GM18870 (cell line): ENCODE measurements around the gene ILF2.
"Not testable (repeated sequence)": the region's sequence is repeated elsewhere in the genome, so short reads cannot be mapped to it uniquely, and the experiment has no call there.

ENCODE experiments used
- ATAC-seq: cut with Tn5 transposase; IDR thresholded peaks from one replicate; pipeline ENCODE4 v1.9.1; 2021; ENCODE audit warnings: moderate library complexity; ENCODE audit not compliant: unreplicated experiment

ILF2 gene

DNA sequence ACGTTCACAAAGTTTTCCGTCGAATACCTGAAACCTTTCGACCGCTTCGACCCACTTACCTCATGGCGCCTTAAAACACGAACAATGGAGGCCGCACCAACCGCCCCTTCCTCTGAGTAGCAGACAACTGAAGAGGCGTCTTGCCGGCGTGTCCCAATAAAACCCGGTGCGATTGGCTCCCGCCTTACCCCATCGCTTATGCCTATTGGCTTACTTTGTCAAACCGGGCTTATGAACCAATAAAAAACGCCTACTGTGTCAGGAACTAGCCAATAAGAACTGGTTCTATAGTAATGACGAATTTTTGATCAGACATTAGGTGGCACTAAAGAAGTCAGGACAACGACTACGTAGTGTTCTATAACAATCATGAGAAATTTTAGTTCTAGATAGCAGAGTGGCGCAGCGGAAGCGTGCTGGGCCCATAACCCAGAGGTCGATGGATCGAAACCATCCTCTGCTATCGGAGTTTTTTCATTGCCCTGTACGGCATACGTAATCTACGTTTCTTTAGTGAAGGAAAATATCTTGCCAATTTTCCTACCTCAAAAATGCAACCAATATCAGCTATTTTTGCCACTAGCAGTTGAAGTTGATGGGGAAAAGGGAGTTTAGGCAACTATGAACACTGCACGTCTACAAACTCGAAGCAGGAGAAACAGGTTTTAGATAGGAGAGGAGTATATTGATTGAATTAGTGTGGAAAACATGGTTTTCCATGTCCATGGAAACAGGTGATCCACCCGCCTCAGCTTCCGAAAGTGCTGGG lies at the start of gene ILF2:
Gene ILF2 (minus strand): TSS at position 135 of the 769 bp plus-strand sequence. CDS start 71 bp downstream, at position 64.
- ATAC-seq = peak; percentile 96

DNA sequence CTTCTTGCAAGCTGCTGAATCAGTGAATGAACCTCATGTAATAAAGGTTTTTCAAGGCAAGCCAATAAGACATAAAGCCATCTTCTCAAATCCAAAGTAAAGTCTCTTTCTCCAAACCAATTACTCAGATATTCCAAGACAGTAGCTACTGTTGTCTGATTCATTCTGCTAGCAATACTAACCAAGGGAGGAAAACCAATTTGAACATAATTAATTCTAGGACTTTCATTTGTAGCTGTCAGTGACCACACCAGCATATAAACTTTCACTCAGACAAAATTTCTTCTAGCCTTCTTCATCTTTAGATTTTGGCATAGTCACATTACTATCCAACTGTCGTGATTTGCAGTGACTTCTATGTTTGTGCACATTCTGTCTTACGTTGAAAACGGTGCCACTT lies 46.5 kb upstream of the ILF2 start:
- ATAC-seq = no peak

DNA sequence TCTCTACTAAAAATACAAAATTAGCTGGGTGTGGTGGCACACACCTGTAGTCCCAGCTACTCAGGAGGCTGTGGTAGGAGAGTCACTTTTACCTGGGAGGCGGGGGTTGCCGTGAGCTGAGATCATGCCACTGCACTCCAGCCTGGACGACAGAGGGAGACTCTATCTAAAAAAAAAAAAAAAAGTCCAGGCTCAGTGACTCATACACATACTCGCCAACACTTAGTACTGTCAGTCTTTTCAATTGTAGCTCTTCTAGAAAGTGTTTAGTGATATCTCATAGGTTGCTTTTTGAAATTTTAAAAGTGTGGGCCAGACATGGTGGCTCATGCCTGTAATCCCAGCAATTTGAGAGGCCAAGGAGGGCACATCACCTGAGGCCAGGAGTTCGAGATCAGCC lies 45.4 kb upstream of the ILF2 start:
- not testable (repeated sequence) for ATAC-seq

DNA sequence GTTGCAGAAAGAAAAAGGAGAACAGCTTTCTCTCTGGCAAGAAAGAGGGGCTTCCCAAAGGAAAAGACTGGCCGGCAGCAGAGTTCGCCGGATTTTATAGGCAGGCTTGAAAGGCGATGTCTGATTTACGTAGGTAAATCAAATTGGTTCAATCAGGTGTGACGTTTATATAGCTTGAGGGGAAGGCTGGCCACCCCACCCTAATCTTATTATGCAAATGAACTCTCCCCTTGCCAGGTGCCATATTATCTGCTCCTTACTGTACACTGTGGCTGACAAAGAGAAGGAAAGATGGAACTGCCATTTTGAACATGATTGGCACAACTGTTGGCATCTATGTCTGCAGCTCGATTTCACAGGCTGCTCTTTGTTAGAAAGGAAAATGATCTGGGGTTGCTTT lies 40.2 kb upstream of the ILF2 start:
- ATAC-seq = no peak

DNA sequence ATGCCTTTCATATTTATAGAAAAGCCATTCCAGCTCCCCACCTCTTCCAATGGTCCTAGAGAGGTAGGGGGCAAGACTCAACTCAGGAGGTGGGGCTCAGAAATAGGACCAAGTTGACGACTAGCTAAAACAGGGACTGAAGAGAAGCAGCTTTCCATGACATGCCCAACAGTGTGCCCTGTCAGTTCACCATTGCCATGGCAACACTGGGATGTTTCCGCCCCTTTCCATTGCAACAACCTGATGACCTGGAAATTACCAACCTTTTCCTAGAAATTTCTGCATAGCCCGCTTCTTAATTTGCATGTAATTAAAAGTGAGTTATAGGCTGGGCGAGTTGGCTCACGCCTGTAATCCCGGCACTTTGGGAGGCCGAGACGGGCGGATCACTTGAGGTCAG lies 34.7 kb upstream of the ILF2 start:
- ATAC-seq = no peak

DNA sequence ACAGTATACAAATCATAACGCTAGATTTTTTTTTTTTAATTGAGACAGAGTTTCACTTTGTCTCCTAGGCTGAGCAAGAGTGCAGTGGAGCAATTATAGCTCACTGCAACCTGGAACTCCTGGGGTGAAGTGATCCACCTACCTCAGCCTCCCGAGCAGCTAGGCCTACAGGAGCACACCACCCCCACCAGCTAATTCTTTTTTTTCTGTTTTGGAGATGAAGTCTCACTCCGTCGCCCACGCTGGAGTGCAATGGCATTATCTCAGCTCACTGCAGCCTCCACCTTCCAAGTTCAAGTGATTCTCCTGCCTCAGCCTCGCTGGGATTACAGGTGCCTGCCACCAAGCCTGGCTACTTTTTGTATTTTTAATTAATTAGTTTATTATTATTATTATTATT lies 29.0 kb upstream of the ILF2 start:
- ATAC-seq = no peak

DNA sequence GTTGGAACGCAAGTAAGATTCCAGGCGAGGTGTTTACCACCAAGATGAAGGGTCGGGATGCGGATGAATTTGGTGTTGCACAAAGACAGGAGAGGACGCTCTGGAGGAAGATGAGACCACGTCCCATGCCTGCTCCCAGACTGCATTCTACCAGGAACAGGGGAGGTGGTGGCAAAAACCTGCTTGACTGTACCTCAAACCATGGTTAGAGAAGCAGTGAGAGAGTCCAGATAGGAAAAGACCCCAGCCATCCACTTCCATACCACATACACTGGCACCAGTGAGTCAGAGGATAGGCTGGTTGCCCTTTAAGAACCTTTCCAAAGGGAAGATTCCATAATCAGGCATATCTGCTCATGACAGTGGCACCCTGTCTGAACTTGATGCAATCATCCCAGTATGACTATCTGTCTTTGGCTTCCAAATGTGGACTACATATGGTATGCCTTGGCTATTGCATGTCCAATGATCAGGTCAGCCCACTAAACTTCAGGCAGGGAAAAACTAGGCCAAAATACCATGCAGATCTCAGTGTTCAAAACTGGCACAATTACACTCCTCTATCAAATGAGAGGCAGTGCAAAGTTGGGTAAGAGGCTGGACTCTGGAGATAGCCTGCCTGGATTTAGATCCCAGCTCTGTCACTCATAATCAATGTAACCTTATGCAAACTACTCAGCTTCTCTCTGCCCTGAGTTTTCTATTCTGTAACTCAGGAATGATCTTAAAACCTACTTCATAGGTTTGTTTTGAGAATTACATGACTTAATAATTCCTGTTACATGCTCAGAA lies 28.3 kb upstream of the ILF2 start:
- ATAC-seq = no peak

DNA sequence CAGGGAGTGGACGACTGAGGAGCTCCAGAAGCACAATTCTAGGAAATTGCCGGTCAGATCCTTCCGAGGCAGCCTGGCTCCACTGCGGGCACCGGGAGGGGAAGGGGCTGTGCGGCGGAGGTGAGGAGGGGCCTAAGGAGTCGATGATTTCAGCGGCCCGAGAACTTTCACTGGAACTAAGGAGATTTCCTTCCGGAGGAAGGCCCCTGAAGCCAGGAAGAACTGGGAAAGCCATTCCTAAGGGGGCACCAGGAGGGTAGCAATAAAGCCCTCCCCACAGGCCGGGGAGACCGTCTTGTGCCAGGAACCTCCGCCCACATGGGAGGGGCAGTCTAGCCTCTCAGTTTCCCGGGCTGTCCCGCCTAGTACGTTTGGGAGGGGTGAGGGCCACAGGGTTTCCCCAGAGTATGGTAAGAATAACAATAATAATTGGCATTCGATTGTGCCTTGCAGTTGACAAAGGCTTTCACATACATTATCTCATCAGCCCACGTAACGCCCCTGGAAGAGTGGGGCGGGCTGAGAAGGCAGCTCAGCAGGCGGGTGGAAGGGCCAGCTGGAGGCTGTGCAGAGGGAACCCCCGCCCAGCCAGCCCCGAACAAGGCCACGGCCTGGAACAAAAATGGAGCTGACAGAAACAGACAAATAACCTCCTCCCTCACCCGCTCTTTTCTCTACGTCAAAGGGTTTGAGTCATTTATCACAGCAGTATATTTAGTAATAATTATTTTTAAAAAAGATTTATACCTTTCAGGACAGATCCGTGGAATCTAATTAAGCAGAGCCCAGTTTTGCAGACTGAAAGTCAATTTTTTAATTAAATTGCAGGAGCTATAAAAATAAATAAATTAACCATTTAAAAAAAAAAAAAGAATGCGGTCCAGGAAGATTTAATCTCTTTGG lies 27.5 kb upstream of the ILF2 start:
- no peak for ATAC-seq

DNA sequence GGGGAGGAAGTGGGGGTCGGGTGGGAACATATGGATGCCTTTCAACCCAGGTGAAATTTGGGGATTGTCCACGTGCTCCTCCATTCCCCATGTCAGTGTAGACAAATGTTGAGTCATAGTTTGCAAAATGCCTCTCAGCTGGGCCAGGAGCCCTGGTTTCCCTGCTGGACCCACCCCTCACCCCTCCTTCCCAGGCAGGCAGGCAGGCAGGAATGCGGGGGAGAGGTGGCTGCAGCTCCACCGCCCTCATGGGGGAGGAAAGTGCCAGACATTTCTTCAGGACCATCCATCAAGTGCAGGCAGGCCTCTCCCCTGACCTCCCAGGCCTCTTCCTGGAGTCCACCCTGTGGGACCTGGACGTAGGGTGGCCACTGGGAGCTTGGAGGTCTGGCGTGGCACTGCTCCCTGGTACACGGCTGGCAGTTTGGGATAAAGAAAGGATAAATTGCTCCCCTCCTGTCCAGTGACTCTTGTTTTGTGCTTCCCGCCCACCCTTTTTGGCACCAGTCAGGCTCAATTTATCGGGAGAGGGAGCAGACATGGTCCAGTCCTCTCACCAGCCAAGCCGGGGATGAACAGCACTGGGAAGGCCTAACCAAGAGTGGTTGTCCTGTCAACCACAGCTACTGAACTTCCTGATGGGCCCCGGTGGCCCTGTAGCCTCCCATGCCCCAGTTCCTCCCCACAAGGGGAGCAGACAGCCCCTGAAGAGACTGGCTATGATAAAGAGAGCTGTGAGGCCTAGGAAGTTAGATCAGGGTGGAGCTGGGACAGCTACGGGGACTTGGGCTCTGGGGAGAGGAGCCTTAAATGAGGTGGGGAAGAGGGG lies 26.6 kb upstream of the ILF2 start:
- no peak for ATAC-seq

DNA sequence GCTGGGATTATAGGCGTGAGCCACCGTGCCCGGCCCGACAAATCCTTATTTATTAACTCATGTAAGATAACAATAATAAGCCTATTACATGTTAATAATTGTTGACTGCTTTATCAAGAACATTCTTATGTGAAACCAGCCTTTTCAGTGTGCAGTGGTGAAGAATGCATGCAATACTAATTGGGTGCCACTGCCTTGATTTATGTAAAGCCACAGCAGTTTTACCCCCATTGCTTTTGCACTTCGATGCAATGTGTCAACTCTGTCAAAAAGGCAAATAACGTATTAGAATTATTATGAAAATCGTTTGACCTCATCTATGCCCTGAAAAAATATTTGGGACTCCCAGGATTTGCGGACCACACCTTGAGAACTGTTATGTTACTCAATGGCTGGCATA lies 25.9 kb upstream of the ILF2 start:
- ATAC-seq = no peak

DNA sequence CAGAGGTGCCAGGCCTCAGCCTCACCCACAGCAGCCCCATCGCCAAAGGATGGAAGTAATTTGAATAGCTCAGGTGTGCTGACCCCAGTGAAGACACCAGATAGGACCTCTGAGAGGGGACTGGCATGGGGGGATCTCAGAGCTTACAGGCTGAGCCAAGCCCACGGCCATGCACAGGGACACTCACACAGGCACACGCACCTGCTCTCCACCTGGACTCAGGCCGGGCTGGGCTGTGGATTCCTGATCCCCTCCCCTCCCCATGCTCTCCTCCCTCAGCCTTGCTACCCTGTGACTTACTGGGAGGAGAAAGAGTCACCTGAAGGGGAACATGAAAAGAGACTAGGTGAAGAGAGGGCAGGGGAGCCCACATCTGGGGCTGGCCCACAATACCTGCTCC lies 22.7 kb upstream of the ILF2 start:
- no peak for ATAC-seq

DNA sequence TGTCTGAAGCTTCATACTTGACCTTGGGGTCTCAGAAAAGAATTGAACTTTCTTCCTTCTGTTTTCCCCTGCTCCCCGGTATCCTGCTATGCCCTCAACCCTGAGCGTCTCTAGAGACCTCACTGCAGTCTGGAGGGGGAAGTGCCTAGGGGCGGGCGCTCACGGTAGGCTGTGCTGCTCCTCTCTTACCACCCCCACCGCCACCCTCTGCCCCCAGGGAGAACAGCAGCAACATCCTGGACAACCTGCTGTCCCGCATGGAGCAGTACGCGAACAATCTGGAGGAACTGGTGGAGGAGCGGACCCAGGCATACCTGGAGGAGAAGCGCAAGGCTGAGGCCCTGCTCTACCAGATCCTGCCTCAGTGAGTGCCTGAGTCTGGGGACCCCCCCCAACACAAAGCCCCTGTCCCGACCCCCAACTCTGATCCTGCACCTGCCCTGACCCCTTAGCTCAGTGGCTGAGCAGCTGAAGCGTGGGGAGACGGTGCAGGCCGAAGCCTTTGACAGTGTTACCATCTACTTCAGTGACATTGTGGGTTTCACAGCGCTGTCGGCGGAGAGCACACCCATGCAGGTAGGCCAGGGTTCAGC lies 18.0 kb upstream of the ILF2 start:
- ATAC-seq = no peak

DNA sequence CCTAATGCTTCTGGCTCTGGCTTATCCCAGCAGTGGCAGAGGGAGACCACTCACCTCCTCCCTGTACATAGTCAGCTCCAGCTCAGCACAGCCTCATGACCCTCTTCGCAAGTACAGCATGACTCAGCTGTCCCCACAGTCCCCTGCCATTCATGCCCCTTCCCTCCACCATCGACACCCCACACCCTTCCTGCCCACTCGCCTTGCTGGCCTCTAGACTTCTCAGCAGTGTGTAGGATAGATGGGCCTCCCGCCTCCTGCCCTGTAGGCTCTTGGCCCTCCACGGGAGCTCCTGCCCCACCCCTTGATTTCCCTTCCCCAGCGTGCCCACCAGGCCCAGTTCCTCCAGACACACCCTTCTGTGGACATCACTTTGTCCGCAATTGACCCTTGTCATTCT lies 17.5 kb upstream of the ILF2 start:
- no peak for ATAC-seq

DNA sequence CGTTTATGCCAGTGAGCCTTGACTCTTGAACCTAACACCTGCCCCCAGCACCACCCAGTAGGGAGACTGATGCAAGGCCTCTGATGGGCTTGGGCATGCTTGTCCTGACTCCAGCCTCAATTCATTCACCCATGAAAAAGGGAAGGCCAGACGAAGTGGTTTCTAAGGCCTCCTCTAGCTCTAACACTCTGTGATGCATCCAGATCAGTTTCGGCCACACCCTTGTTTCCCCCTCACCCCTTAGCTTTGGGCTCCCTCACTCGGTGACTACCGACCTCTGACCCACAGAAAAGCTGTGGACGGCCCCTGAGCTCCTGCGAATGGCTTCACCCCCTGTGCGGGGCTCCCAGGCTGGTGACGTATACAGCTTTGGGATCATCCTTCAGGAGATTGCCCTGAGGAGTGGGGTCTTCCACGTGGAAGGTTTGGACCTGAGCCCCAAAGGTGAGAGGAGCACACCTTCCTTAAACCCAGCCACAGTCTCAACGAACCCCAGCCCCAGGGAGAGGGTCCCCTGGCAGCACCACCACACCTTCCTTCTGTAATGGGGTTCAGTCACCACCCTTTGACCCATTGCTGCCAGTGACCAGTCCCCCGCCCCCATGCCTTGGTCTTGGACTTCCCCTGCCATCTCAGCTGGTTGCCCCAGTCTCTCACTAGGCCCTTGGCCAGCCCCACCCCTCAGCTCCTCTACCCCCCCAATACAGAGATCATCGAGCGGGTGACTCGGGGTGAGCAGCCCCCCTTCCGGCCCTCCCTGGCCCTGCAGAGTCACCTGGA lies 16.7 kb upstream of the ILF2 start:
- ATAC-seq = no peak

DNA sequence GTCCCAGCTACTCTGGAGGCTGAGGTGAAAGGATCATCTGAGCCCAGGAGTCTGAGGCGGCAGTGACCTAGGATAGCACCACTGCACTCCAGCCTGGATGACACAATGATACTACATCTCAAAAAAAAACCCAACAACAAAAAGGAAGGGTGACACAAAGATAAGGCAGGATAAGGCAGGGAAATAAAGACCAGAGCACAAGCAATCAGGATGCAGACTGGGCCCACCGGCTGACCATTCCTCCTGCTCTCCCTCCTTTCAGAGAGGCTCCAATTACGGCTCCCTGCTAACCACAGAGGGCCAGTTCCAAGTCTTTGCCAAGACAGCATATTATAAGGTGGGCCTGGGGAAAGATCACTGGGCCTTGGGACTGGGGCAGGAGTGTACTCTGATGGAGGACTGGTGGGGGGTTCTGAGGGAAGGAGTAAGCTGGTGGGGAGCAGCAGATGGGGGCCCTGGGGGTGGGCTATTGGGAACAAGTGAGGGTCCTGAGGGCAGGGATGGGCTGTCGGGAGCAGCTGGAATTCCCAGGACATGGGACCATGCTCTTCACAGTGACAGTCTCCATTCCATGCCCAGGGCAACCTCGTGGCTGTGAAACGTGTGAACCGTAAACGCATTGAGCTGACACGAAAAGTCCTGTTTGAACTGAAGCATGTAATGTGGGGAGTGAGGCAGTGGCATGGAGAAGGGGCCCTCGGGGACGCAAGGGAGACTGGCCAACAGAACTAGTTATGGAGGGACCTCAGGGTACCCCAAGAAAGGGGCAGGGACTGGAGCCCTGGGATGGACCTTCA lies 14.9 kb upstream of the ILF2 start:
- ATAC-seq = no peak

DNA sequence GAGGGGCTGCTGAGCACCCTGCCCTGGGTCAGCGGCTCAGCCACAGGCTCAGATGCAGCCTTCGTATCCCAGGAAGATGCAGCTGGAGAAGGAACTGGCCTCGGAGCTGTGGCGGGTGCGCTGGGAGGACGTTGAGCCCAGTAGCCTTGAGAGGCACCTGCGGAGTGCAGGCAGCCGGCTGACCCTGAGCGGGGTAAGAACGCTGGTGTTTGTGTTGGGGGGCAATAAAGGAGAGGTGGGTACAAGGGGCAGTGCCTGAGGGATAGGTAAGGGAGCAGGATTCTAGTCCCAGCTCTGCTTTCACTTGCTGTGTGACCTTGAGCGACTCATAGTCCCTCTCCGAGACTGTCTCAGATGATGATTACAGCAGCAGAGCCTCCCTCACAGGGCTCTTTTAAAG lies 14.1 kb upstream of the ILF2 start:
- no peak for ATAC-seq

DNA sequence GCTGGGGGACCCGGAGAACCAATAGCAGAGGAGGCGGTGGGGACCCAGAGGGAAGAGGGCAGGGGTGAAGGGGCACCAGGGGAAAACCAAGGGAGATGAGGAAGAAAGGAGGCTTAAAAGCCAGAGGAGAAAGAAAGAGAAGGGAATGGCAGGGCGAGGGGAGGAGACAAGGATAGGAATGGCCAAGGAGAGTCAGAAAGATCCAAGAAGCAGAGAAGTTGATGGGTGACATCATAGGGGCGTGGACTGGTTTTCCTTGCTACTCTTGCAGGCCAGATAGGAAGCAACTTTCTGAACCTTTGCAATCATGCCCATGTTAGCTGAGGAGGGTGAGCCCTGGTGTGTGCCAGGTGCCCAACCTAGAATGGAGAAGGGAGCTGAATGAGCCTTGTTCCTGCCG lies 13.1 kb upstream of the ILF2 start:
- no peak for ATAC-seq

DNA sequence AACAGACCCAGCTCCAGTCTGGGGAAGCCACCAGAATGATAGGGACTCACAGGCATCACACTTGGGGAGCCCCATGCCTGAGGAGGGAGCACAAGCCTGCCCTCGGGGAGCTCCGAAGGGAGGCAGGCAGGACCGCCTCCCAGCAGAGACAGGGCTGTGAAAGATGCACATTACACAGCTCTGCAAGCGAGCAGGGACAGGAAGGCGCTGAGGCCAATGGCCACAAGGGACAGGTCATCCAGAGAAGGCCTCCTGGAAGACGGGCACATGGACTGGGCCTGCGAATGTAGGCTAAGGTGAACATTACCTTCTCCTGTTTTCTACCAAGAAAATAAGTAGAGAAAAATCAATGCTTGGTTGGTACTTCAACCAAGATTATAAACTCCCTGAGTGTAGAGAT lies 11.9 kb upstream of the ILF2 start:
- no peak for ATAC-seq

DNA sequence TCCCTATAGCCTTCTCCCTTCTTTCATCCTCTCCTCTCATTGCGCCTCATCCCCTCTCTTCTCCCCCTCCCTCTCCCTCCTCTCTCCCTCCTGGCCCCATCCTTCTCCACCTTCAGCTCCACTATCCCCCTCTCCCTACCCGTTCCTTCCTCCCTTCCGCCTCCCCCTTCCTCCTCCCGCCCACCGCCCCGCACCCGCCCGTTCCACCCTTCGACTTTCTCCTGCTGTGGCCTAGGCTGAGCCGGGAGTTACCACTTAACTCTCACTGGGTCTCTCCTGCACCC lies 9.3 kb upstream of the ILF2 start:
- no peak for ATAC-seq
